WTC11 (cell line): Measurements from ENCODE around the gene LIN9. TPM values are rescaled to one million over a fixed set of nuclear protein-coding genes. Genes with fewer than 3 reads are reported as not detected.

Experiments used
- ARID4B ChIP-seq: sonication (generic); formaldehyde crosslinking; IDR thresholded peaks from 2 replicates; pipeline ENCODE4 v1.8.0; 2023; ENCODE audit warnings: missing genetic modification reagents, mild to moderate bottlenecking, borderline replicate concordance
- total RNA-seq: library from RNA; stranded (reverse); gene quantifications from 3 replicates; pipeline ENCODE4 v1.2.3, GENCODE V29; 2021

Gene LIN9
- total RNA-seq, 1 experiment from 2014 or later, result 15.7 TPM

- no peak for TF ChIP-seq ARID4B (CRISPR knock-in tag)
- TF ChIP-seq, all 79 proteins: peak for 0
Measured at GRCh38 chr1:226181996-226182714, 126.8 kb downstream of the LIN9 start (continued).

Other genes with a start within 250 kb of the LIN9 start
- gene H3-3A, start 246.4 kb downstream of the LIN9 start, total RNA-seq, result 894 to 987 TPM (median 963 TPM) in 3 replicates
- gene ACBD3, start 122.4 kb downstream of the LIN9 start, total RNA-seq, result 30.5 to 38.9 TPM (median 31.1 TPM) in 3 replicates
- gene MIXL1, start 85.5 kb downstream of the LIN9 start, total RNA-seq, result 5.1 to 6.4 TPM (median 5.6 TPM) in 3 replicates
- 366 to 376 TPM (median 371 TPM) in 3 replicates for gene PARP1, start 98.9 kb upstream of the LIN9 start, total RNA-seq
- gene STUM, start 239.6 kb upstream of the LIN9 start, total RNA-seq, result 1.1 to 2.5 TPM (median 1.3 TPM) in 3 replicates